H9 (cell line): ENCODE data around the gene PLD4. TPM values are rescaled to one million over a fixed set of nuclear protein-coding genes. Genes with fewer than 3 reads are reported as not detected.

Source experiments
- DNase-seq: peaks from one replicate; pipeline ENCODE4 v3.0.0-alpha.2; 2017
- H2AFZ ChIP-seq: one replicate; pipeline ENCODE4 v1.6.1; 2013; ENCODE audit warnings: mild to moderate bottlenecking, low read length, control low read depth, moderate library complexity
- H2AK5ac ChIP-seq: 2 replicates; pipeline ENCODE4 v1.6.1; 2013; ENCODE audit warnings: low read length, control low read depth, mixed read lengths; ENCODE audit not compliant: insufficient read length
- H2BK120ac ChIP-seq: one replicate; pipeline ENCODE4 v1.6.1; 2013; ENCODE audit warnings: low read depth, mild to moderate bottlenecking, low read length, control low read depth, inconsistent platforms; ENCODE audit not compliant: poor library complexity, severe bottlenecking
- H2BK12ac ChIP-seq: 2 replicates; pipeline ENCODE4 v1.6.1; 2013; ENCODE audit warnings: low read length, control low read depth, mixed read lengths, low read depth; ENCODE audit not compliant: insufficient read length
- H2BK15ac ChIP-seq: 2 replicates; pipeline ENCODE4 v1.6.1; 2013; ENCODE audit warnings: low read depth, low read length, control low read depth
- H2BK20ac ChIP-seq: one replicate; pipeline ENCODE4 v1.6.1; 2013; ENCODE audit warnings: low read depth, mild to moderate bottlenecking, low read length, control low read depth, inconsistent platforms; ENCODE audit not compliant: poor library complexity, severe bottlenecking
- H2BK5ac ChIP-seq: 2 replicates; pipeline ENCODE4 v1.6.1; 2013; ENCODE audit warnings: low read length, control low read depth, mixed read lengths; ENCODE audit not compliant: insufficient read length
- H3K14ac ChIP-seq: 2 replicates; pipeline ENCODE4 v1.6.1; 2013; ENCODE audit warnings: low read length, control low read depth; ENCODE audit not compliant: insufficient read depth
- H3K18ac ChIP-seq: 2 replicates; pipeline ENCODE4 v1.6.1; 2013; ENCODE audit warnings: low read depth, mild to moderate bottlenecking, mixed read lengths, low read length, control low read depth; ENCODE audit not compliant: insufficient read length
- H3K23ac ChIP-seq: 2 replicates; pipeline ENCODE4 v1.6.1; 2013; ENCODE audit warnings: low read length, control low read depth, mixed read lengths, low read depth; ENCODE audit not compliant: insufficient read length
- H3K23me2 ChIP-seq: 2 replicates; pipeline ENCODE4 v1.6.1; 2013; ENCODE audit warnings: low read depth, mild to moderate bottlenecking, mixed read lengths, low read length, control low read depth; ENCODE audit not compliant: insufficient read length, poor library complexity, severe bottlenecking
- H3K27ac ChIP-seq: 2 replicates; pipeline ENCODE4 v1.5.1; 2013; ENCODE audit warnings: low read length, control low read depth, mixed read lengths, low read depth; ENCODE audit not compliant: insufficient read length
- H3K27me3 ChIP-seq: 2 replicates; pipeline ENCODE4 v1.6.1; 2013; ENCODE audit warnings: low read length, control low read depth, inconsistent platforms; ENCODE audit not compliant: insufficient read depth
- H3K4ac ChIP-seq: 2 replicates; pipeline ENCODE4 v1.6.1; 2013; ENCODE audit warnings: low read depth, mild to moderate bottlenecking, control low read depth, inconsistent platforms, low read length, moderate library complexity
- H3K4me1 ChIP-seq: 2 replicates; pipeline ENCODE4 v1.6.1; 2013; ENCODE audit warnings: low read length, control low read depth, inconsistent platforms; ENCODE audit not compliant: insufficient read depth
- H3K4me2 ChIP-seq: 2 replicates; pipeline ENCODE4 v1.6.1; 2013; ENCODE audit warnings: low read length, control low read depth, mixed read lengths; ENCODE audit not compliant: insufficient read length, insufficient read depth
- H3K56ac ChIP-seq: 2 replicates; pipeline ENCODE4 v1.6.1; 2013; ENCODE audit warnings: low read depth, mild to moderate bottlenecking, mixed read lengths, low read length, control low read depth; ENCODE audit not compliant: insufficient read length
- H3K79me1 ChIP-seq: 2 replicates; pipeline ENCODE4 v1.6.1; 2013; ENCODE audit warnings: low read depth, mild to moderate bottlenecking, moderate library complexity, low read length, control low read depth, inconsistent platforms; ENCODE audit not compliant: insufficient read depth, poor library complexity, severe bottlenecking
- H3K79me2 ChIP-seq: 2 replicates; pipeline ENCODE4 v1.6.1; 2013; ENCODE audit warnings: low read length, control low read depth, inconsistent platforms; ENCODE audit not compliant: insufficient read depth
- H3K9ac ChIP-seq: 2 replicates; pipeline ENCODE4 v1.6.1; 2013; ENCODE audit warnings: low read length, control low read depth, mixed read lengths; ENCODE audit not compliant: insufficient read length; ENCODE audit errors: extremely low read depth
- H3K9me3 ChIP-seq: one replicate; pipeline ENCODE4 v1.6.1; 2013; ENCODE audit warnings: low read depth, low read length, inconsistent platforms; ENCODE audit not compliant: control insufficient read depth
- H3T11ph ChIP-seq: one replicate; pipeline ENCODE4 v1.6.1; 2013; ENCODE audit warnings: mild to moderate bottlenecking, low read length, control low read depth, inconsistent platforms
- H4K20me1 ChIP-seq: one replicate; pipeline ENCODE4 v1.6.1; 2013; ENCODE audit not compliant: control insufficient read depth, insufficient read length, insufficient read depth
- H4K5ac ChIP-seq: 2 replicates; pipeline ENCODE4 v1.6.1; 2013; ENCODE audit warnings: low read depth, mild to moderate bottlenecking, mixed read lengths, low read length, control low read depth; ENCODE audit not compliant: insufficient read length
- H4K8ac ChIP-seq: replicated peaks from 2 replicates; pipeline ENCODE4 v1.6.1; 2013; ENCODE audit warnings: low read length, control low read depth, mixed read lengths, low read depth; ENCODE audit not compliant: insufficient read length
- H4K91ac ChIP-seq: 2 replicates; pipeline ENCODE4 v1.6.1; 2013; ENCODE audit warnings: low read depth, mild to moderate bottlenecking, moderate library complexity, mixed read lengths, low read length, control low read depth; ENCODE audit not compliant: insufficient read length
- H3K27ac Mint-ChIP-seq, 3 experiments: 2 replicates in 2 of 3; 3 replicates in 1 of 3; pipeline ENCODE4 v1.8.0; 2020 to 2021; ENCODE audit warnings: mixed read lengths in 3 of 3, mild to moderate bottlenecking in 1 of 3, moderate library complexity in 1 of 3
- H3K27me3 Mint-ChIP-seq: 2 replicates; pipeline ENCODE4 v1.8.0; 2021; ENCODE audit warnings: low read depth, mild to moderate bottlenecking, moderate library complexity, mixed read lengths
- H3K36me3 Mint-ChIP-seq, 3 experiments: 2 replicates in 2 of 3; 3 replicates in 1 of 3; pipeline ENCODE4 v1.8.0; 2020 to 2021; ENCODE audit warnings: low read depth in 3 of 3, mixed read lengths in 3 of 3; ENCODE audit not compliant: insufficient read depth in 1 of 3
- H3K4me1 Mint-ChIP-seq, 2 experiments: 2 replicates each; pipeline ENCODE4 v1.8.0; 2020; ENCODE audit warnings: mixed read lengths in 2 of 2
- H3K4me3 Mint-ChIP-seq, 2 experiments: 2 replicates in 1 of 2; 3 replicates in 1 of 2; pipeline ENCODE4 v1.8.0; 2020 to 2021; ENCODE audit warnings: mild to moderate bottlenecking in 2 of 2, mixed read lengths in 2 of 2, moderate library complexity in 1 of 2
- H3K9me3 Mint-ChIP-seq, 2 experiments: 2 replicates in 1 of 2; 3 replicates in 1 of 2; pipeline ENCODE4 v1.8.0; 2020; ENCODE audit warnings: mild to moderate bottlenecking in 2 of 2, mixed read lengths in 2 of 2, moderate library complexity in 1 of 2
- WGBS: extraction: QIAGEN DNeasy Blood & Tissue Kit; methylation state at CpG from one replicate; pipeline ENCODE4 v1.1.7; 2013; ENCODE audit warnings: missing lambda C conversion rate, low lambda C conversion rate, mixed read lengths; ENCODE audit not compliant: insufficient read length; ENCODE audit errors: extremely low coverage; 5-methylcytosine and 5-hydroxymethylcytosine counted together
- total RNA-seq: library from RNA; stranded (reverse); gene quantifications from 2 replicates; pipeline ENCODE4 v1.2.1, GENCODE V29; 2021
- TF ChIP-seq, protein P1 (sequence below): fragments of 200-600 bp; sonication (generic); conservative IDR thresholded peaks from 3 replicates; pipeline ENCODE4 v1.8.0; 2021; ENCODE audit warnings: antibody characterized with exemption, mild to moderate bottlenecking

The PLD4 gene
- total RNA-seq, 1 experiment from 2014 or later = not detected

DNA sequence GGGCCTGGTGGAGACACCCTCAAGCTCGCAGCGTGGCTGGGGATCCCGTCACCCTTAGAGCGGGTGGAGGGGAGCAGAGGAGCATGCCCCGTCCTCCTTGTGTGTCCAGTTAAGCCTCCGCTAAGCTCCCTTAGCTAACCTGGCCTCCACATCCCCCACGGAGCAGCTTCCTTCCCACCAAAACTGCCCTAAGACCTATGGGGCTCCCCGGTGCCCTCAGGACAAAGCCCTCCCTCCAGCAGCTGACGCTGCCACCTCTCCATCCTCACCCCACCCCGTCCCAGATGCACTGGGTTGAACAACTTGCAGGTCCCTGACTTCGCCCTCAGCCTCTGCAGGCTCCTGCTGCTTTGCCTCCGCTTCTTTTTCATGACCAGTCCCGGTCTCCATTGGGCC is 49.5 kb downstream of the PLD4 start:
- Histone ChIP-seq H2AK5ac (no peak overlapping the region), H3K4me2 (no peak overlapping the region), H3K79me2 (no peaks in the 10 kb centered on the region), H3K9ac (no peak overlapping the region), H2BK5ac (no peak overlapping the region), H4K8ac (no peak overlapping the region), H3K27me3 (peaks cover 12% of the 10 kb centered on the region; the same call in 1 of the 2 replicates), H3K4ac (no peak overlapping the region), H4K91ac (no peak overlapping the region), H2BK120ac (no peak overlapping the region), H2BK20ac (no peak overlapping the region), H3K14ac (no peak overlapping the region), H2AFZ (no peak overlapping the region), H2BK12ac (no peak overlapping the region), H2BK15ac (no peak overlapping the region), H3K18ac (no peak overlapping the region), H3K79me1 (no peaks in the 10 kb centered on the region), H3T11ph (no peak overlapping the region), H4K20me1 (peaks cover 4% of the 10 kb centered on the region), H3K27ac (no peak overlapping the region), H3K23me2 (no peaks in the 10 kb centered on the region), H3K56ac (no peak overlapping the region), H3K23ac (no peak overlapping the region), H3K9me3 (no peaks in the 10 kb centered on the region), H3K4me1 (no peaks in the 10 kb centered on the region), H4K5ac (no peak overlapping the region)
- TF ChIP-seq, protein P1, sequence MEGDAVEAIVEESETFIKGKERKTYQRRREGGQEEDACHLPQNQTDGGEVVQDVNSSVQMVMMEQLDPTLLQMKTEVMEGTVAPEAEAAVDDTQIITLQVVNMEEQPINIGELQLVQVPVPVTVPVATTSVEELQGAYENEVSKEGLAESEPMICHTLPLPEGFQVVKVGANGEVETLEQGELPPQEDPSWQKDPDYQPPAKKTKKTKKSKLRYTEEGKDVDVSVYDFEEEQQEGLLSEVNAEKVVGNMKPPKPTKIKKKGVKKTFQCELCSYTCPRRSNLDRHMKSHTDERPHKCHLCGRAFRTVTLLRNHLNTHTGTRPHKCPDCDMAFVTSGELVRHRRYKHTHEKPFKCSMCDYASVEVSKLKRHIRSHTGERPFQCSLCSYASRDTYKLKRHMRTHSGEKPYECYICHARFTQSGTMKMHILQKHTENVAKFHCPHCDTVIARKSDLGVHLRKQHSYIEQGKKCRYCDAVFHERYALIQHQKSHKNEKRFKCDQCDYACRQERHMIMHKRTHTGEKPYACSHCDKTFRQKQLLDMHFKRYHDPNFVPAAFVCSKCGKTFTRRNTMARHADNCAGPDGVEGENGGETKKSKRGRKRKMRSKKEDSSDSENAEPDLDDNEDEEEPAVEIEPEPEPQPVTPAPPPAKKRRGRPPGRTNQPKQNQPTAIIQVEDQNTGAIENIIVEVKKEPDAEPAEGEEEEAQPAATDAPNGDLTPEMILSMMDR = no peak
- no CpG with 5 or more reads among the region's 13 CpGs for WGBS
- Mint-ChIP-seq H3K36me3 (no peaks in the 10 kb centered on the region), H3K4me1 (peaks cover 10 to 28% of the 10 kb centered on the region in 2 experiments), H3K27me3 (peaks cover 35% of the 10 kb centered on the region), H3K4me3 (no peak overlapping the region), H3K9me3 (no peaks in the 10 kb centered on the region; a peak in 1 of 5 replicates), H3K27ac (no peak overlapping the region)
- DNase-seq = no peak
